HUES6 (cell line): ENCODE measurements around the gene NFIA.

ENCODE experiments used
- H3K27ac ChIP-seq: 2 replicates; pipeline ENCODE4 v1.7.0; 2013; ENCODE audit warnings: low read depth, mild to moderate bottlenecking, low read length, inconsistent platforms
- H3K27me3 ChIP-seq: 2 replicates; pipeline ENCODE4 v1.6.1; 2013; ENCODE audit warnings: low read length; ENCODE audit not compliant: control insufficient read depth, insufficient read depth
- H3K36me3 ChIP-seq: 2 replicates; pipeline ENCODE4 v1.6.1; 2013; ENCODE audit warnings: low read length; ENCODE audit not compliant: control insufficient read depth, insufficient read depth
- H3K4me1 ChIP-seq: 2 replicates; pipeline ENCODE4 v1.6.1; 2013; ENCODE audit warnings: low read length; ENCODE audit not compliant: control insufficient read depth, insufficient read depth
- H3K4me3 ChIP-seq: 2 replicates; pipeline ENCODE4 v1.5.1; 2013; ENCODE audit warnings: low read depth, low read length
- H3K9ac ChIP-seq: one replicate; pipeline ENCODE4 v1.6.1; 2013; ENCODE audit warnings: mild to moderate bottlenecking, low read length
- H3K9me3 ChIP-seq: 2 replicates; pipeline ENCODE4 v1.6.1; 2013; ENCODE audit warnings: low read depth, low read length; ENCODE audit not compliant: control insufficient read depth, insufficient read depth

Gene NFIA

DNA sequence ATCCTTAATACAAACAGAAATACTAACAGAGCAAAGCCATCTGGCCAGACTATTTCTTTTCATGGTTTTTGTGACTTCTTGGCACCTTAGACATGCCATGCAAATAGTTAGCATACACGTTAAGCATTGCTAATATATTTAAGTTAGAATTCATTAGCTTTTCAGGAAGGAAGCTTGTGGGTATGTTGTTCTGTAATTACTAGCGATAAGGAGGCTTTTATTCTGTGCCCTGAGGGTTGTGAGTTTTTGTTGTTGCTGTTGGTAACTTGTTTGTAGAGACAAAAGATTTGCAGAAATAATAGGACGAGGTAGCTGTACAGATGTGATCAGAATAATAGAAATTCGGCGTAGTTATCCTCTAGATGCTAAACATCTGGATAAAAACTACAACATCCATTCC lies 337.3 kb downstream of the NFIA start:
- peaks cover 21% of the 10 kb centered on the region for H3K4me1 ChIP-seq
- no peaks in the 10 kb centered on the region for H3K36me3 ChIP-seq
- no peaks in the 10 kb centered on the region for H3K27me3 ChIP-seq
- no peak overlapping the region for H3K27ac ChIP-seq
- H3K4me3 ChIP-seq, result no peak overlapping the region
- no peaks in the 10 kb centered on the region for H3K9me3 ChIP-seq
- no peak overlapping the region for H3K9ac ChIP-seq

DNA sequence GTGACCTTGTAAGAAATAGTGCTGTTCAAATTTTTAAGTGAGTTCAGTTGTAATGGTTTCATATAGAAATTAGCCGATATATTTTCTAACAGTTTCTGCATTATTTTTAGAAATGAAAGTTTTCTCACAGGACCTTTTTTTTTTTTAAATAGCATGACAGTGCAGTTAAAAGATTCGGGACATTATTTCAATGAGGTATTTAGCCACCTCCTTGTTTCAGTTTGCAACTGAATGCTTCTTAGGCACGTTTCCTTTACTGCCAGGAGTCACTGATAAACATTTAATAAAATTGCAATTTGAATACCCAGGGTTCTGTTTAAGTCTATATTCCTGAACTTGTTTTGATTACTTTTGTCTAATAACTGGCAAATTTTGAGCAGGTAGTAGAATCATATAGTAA lies 337.9 kb downstream of the NFIA start:
- H3K36me3 ChIP-seq, result no peaks in the 10 kb centered on the region
- no peak overlapping the region for H3K4me3 ChIP-seq
- peaks cover 21% of the 10 kb centered on the region for H3K4me1 ChIP-seq
- H3K27ac ChIP-seq, result no peak overlapping the region
- no peaks in the 10 kb centered on the region for H3K9me3 ChIP-seq
- H3K27me3 ChIP-seq, result no peaks in the 10 kb centered on the region
- H3K9ac ChIP-seq, result no peak overlapping the region

GRCh38 chr1:61420909-61421835 lies 338.8 kb downstream of the NFIA start:
- Histone ChIP-seq H3K4me3 (no peak overlapping the region), H3K36me3 (no peaks in the 10 kb centered on the region), H3K9ac (no peak overlapping the region), H3K9me3 (no peaks in the 10 kb centered on the region), H3K4me1 (peaks cover 21% of the 10 kb centered on the region), H3K27ac (no peak overlapping the region), H3K27me3 (no peaks in the 10 kb centered on the region)

DNA sequence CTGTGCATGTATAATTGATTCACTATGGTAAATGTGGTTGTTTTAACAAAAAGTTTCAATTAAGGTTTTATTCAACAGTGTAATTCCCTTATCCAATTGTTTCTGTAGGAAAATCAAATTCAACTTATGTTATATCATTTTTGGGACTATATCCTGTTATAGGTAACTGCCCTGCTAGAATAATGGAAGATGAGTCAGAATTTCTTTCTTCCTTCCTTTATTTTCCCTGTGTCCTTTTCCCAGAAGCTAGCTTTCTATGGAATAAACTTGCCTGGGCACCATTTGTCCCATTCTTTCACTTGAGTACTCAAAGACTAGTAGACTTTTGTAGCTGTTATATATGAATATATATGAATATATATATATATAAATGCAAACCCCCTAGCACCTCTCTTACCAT lies 341.3 kb downstream of the NFIA start:
- Histone ChIP-seq H3K4me3 (no peak overlapping the region), H3K4me1 (peaks cover 21% of the 10 kb centered on the region), H3K27me3 (no peaks in the 10 kb centered on the region), H3K9me3 (no peaks in the 10 kb centered on the region), H3K9ac (no peak overlapping the region), H3K27ac (no peak overlapping the region), H3K36me3 (no peaks in the 10 kb centered on the region)

- Histone ChIP-seq H3K4me1 (peaks cover 19% of the 10 kb centered on the region), H3K9me3 (no peaks in the 10 kb centered on the region), H3K27ac (no peak overlapping the region), H3K27me3 (no peaks in the 10 kb centered on the region), H3K4me3 (no peak overlapping the region), H3K36me3 (no peaks in the 10 kb centered on the region), H3K9ac (no peak overlapping the region)
Measured at GRCh38 chr1:61424382-61424781, 342.0 kb downstream of the NFIA start.

DNA sequence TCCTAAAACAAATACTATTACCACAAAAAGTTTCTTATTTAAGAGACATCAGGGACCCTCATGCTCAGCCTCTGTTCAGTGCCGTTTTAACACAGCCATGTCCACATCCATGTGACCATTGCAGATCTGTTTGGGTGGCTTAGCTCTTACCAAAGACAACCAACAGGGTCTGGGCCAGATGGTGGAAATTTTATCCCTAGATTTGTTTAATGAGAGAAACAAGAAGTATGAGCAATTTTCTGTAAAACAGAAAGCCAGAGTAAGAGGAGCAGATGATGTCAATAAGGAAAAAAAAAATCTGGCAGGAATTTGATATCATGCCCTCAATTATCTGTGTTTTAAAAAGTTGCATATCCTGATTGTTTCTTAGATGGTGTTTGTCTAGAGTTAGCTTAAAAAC lies 342.7 kb downstream of the NFIA start:
- Histone ChIP-seq H3K27me3 (no peaks in the 10 kb centered on the region), H3K36me3 (no peaks in the 10 kb centered on the region), H3K4me1 (peaks cover 13% of the 10 kb centered on the region), H3K9ac (no peak overlapping the region), H3K9me3 (no peaks in the 10 kb centered on the region), H3K27ac (no peak overlapping the region), H3K4me3 (no peak overlapping the region)

DNA sequence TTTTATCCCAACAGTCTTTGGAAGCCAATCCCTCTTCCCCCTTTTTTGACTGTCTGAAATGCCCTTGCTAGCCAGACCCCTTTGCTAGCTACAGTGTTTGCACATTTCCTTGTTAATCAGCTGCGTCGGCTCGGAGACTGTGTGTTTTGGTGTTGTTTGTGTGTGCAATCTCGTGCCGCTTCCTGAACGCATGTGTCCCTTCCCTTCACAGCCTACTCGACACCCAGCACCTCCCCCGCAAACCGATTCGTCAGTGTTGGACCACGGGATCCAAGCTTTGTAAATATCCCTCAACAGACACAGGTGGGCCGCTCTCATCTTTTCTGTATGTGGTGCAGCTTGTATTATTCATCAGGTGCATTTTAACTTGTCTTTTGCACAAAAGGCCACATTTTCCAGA lies 343.9 kb downstream of the NFIA start:
- H3K4me1 ChIP-seq, result peaks cover under 1% of the 10 kb centered on the region; the same call in 1 of the 2 replicates

GRCh38 chr1:61426885-61427284 lies 344.5 kb downstream of the NFIA start:
- Histone ChIP-seq H3K4me1 (no peaks in the 10 kb centered on the region), H3K9ac (no peak overlapping the region), H3K9me3 (no peaks in the 10 kb centered on the region), H3K27me3 (no peaks in the 10 kb centered on the region), H3K27ac (no peak overlapping the region), H3K36me3 (no peaks in the 10 kb centered on the region), H3K4me3 (no peak overlapping the region)

More for the DNA sequence above, 343.9 kb downstream of the NFIA start:
- Histone ChIP-seq H3K9ac (no peak overlapping the region), H3K27me3 (no peaks in the 10 kb centered on the region), H3K9me3 (no peaks in the 10 kb centered on the region), H3K36me3 (no peaks in the 10 kb centered on the region), H3K27ac (no peak overlapping the region), H3K4me3 (no peak overlapping the region)

GRCh38 chr1:61427510-61427909 lies 345.1 kb downstream of the NFIA start:
- no peaks in the 10 kb centered on the region for H3K9me3 ChIP-seq
- no peak overlapping the region for H3K9ac ChIP-seq

GRCh38 chr1:61428146-61428545 lies 345.8 kb downstream of the NFIA start:
- Histone ChIP-seq H3K27ac (no peak overlapping the region), H3K9me3 (no peaks in the 10 kb centered on the region), H3K4me1 (no peaks in the 10 kb centered on the region), H3K27me3 (no peaks in the 10 kb centered on the region), H3K4me3 (no peak overlapping the region), H3K36me3 (no peaks in the 10 kb centered on the region), H3K9ac (no peak overlapping the region)

More at GRCh38 chr1:61427510-61427909, 345.1 kb downstream of the NFIA start:
- H3K4me1 ChIP-seq, result no peaks in the 10 kb centered on the region
- H3K4me3 ChIP-seq, result no peak overlapping the region
- no peaks in the 10 kb centered on the region for H3K27me3 ChIP-seq
- no peaks in the 10 kb centered on the region for H3K36me3 ChIP-seq
- H3K27ac ChIP-seq, result no peak overlapping the region

DNA sequence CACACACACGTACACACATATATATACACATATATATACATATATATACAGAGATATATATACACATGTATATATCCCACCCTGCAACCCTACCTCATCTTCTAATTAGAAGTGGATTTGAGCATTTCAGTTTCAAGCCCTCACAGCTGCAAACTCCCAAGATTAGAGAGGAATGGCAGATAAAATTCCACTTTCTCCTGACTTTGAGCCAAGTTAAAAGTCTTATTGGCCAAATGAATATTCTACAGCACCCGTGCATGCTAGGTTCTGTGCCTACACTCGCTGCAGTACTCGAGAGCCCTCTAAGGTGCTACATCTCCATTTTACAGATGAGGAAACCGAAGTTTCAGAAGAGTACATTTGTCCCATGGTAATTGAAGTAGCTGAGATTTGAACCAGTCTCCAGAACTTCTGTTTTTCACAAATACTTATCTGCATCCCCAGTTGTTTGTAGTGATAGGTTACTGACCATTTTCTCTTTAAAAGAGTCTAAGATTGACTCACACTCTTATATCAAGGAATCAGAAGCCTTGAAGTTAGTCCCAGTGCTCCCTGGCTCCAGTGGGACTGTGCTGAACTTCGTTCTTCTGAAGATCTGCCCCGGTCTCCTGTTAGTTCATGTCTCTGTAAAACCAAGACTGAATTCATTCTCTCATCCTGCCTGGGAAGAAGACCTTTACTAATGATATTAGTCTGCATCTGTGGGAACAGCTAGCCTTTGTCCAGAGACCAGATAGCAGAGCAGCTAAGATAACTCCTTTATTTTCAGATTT lies 350.4 kb downstream of the NFIA start:
- peaks cover 14% of the 10 kb centered on the region for H3K4me1 ChIP-seq
- no peak overlapping the region for H3K27ac ChIP-seq
- H3K36me3 ChIP-seq, result no peaks in the 10 kb centered on the region
- H3K27me3 ChIP-seq, result no peaks in the 10 kb centered on the region
- H3K9ac ChIP-seq, result no peak overlapping the region
- H3K9me3 ChIP-seq, result no peaks in the 10 kb centered on the region
- H3K4me3 ChIP-seq, result no peak overlapping the region
